GM12891 (cell line): Measurements from ENCODE around the gene RAB8A.
A peak's percentile ranks its signal among the peaks of the same experiment; 100 is the strongest.

ENCODE experiments used
- PAX5 ChIP-seq: IDR thresholded peaks from 2 replicates; pipeline ENCODE4 v1.6.1; 2011; ENCODE audit warnings: low read length, moderate library complexity, mild to moderate bottlenecking; ENCODE audit not compliant: insufficient read depth, severe bottlenecking
- POLR2A ChIP-seq: IDR thresholded peaks from 2 replicates; pipeline ENCODE4 v1.6.1; 2011; ENCODE audit warnings: low read depth, low read length, control low read depth
- POLR2AphosphoS5 ChIP-seq: IDR thresholded peaks from 2 replicates; pipeline ENCODE4 v1.6.1; 2011; ENCODE audit warnings: low read depth, low read length, control low read depth
- POU2F2 ChIP-seq: IDR thresholded peaks from 2 replicates; pipeline ENCODE4 v1.6.1; 2011; ENCODE audit warnings: low read depth, mild to moderate bottlenecking, control low read depth, low read length, moderate library complexity
- SPI1 ChIP-seq: IDR thresholded peaks from 2 replicates; pipeline ENCODE4 v1.6.1; 2011; ENCODE audit warnings: low read depth, low read length, control low read depth
- TAF1 ChIP-seq: IDR thresholded peaks from 2 replicates; pipeline ENCODE4 v1.6.1; 2011; ENCODE audit warnings: low read depth, low read length, control low read depth

DNA sequence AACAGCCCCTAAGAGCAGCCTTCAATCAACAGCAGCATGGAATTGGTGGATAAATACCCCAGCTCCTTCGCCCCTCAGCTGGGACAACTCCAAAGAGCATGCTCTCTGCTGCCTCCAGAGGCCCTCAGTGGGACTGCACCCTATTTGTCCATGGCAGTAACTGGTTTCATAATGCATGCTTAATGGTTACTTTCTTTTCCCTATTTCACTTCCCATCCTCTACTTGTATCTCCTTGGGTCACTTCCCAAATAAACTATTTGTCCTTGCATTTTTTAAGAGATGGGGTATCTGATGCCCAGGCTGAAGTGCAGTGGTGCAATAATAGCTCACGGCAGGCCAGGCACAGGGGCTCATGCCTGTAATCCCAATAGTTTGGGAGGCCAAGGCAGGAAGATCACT is 48.9 kb upstream of the RAB8A start:
- TF ChIP-seq TAF1 (no peak), POLR2AphosphoS5 (no peak), POLR2A (no peak), PAX5 (no peak), POU2F2 (no peak), SPI1 (peak; percentile 71)
